Measurements from ENCODE around the gene AFDN.

DNA sequence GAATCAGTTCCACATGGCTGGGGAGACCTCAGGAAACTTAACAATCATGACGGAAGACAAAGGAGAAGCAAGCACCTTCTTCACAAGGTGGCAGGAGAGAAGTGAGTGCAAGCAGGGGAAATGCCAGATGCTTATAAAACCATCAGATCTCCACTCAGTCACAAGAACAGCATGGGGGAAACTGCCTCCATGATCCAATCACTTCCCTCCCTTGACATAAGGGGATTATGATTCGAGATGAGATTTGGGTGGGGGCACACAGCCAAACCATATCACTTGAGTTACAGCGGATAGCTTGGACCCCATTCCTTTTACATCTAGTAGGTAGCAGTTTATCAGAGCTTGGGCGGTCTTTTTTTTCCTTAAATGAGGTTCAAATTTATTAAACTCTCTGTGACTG, 19.1 kb downstream of the AFDN start:
- TF ChIP-seq, protein P1, sequence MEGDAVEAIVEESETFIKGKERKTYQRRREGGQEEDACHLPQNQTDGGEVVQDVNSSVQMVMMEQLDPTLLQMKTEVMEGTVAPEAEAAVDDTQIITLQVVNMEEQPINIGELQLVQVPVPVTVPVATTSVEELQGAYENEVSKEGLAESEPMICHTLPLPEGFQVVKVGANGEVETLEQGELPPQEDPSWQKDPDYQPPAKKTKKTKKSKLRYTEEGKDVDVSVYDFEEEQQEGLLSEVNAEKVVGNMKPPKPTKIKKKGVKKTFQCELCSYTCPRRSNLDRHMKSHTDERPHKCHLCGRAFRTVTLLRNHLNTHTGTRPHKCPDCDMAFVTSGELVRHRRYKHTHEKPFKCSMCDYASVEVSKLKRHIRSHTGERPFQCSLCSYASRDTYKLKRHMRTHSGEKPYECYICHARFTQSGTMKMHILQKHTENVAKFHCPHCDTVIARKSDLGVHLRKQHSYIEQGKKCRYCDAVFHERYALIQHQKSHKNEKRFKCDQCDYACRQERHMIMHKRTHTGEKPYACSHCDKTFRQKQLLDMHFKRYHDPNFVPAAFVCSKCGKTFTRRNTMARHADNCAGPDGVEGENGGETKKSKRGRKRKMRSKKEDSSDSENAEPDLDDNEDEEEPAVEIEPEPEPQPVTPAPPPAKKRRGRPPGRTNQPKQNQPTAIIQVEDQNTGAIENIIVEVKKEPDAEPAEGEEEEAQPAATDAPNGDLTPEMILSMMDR (IDR thresholded peaks at IDR 0.05), result no peak
- no peak for TF ChIP-seq POLR2A (IDR thresholded peaks at IDR 0.05)
